OCI-LY1 (cell line): ENCODE measurements around the gene ALOX5AP.

Experiments used
- H2AFZ ChIP-seq: fragments of 200-600 bp; sonication (generic), shearing (Covaris generic); 2 replicates; pipeline ENCODE4 v1.6.0; 2014; ENCODE audit warnings: antibody characterized with exemption, mild to moderate bottlenecking, low read length
- H3F3A ChIP-seq: fragments of 200-600 bp; sonication (generic), shearing (Covaris generic); 2 replicates; pipeline ENCODE4 v1.6.0; 2014; ENCODE audit warnings: mild to moderate bottlenecking, antibody characterized with exemption, low read length, moderate library complexity; ENCODE audit not compliant: insufficient read depth
- H3K27ac ChIP-seq: fragments of 200-600 bp; sonication (generic); 2 replicates; pipeline ENCODE4 v1.5.1; 2014; ENCODE audit warnings: low read length, mixed run types, mild to moderate bottlenecking, low read depth; ENCODE audit not compliant: poor library complexity, severe bottlenecking
- H3K27me3 ChIP-seq: fragments of 200-600 bp; sonication (generic); 2 replicates; pipeline ENCODE4 v1.6.0; 2014; ENCODE audit warnings: antibody characterized with exemption, mild to moderate bottlenecking, low read length, moderate library complexity; ENCODE audit not compliant: insufficient read depth
- H3K36me3 ChIP-seq: fragments of 200-600 bp; sonication (generic); 2 replicates; pipeline ENCODE4 v1.6.1; 2014; ENCODE audit warnings: mild to moderate bottlenecking, antibody characterized with exemption, low read length, moderate library complexity, mixed read lengths; ENCODE audit not compliant: insufficient read depth
- H3K4me1 ChIP-seq: fragments of 200-600 bp; sonication (generic); 2 replicates; pipeline ENCODE4 v1.5.1; 2014; ENCODE audit warnings: mild to moderate bottlenecking, low read length, moderate library complexity; ENCODE audit not compliant: insufficient read depth, severe bottlenecking
- H3K4me2 ChIP-seq: fragments of 200-600 bp; sonication (generic), shearing (Covaris generic); 2 replicates; pipeline ENCODE4 v1.6.1; 2014; ENCODE audit warnings: low read length
- H3K4me3 ChIP-seq: fragments of 200-600 bp; sonication (generic); 2 replicates; pipeline ENCODE4 v1.5.1; 2014; ENCODE audit warnings: low read length, low read depth, mild to moderate bottlenecking, mixed read lengths; ENCODE audit not compliant: poor library complexity, severe bottlenecking
- H3K79me2 ChIP-seq: fragments of 200-600 bp; shearing (Covaris generic); 2 replicates; pipeline ENCODE4 v1.6.1; 2016; ENCODE audit warnings: mixed run types, low read length, mixed read lengths; ENCODE audit not compliant: insufficient read depth
- H3K9ac ChIP-seq: fragments of 200-600 bp; sonication (generic), shearing (Covaris generic); 2 replicates; pipeline ENCODE4 v1.6.1; 2014; ENCODE audit warnings: mild to moderate bottlenecking, low read length, mixed read lengths
- H3K9me2 ChIP-seq: fragments of 200-600 bp; sonication (generic), shearing (Covaris generic); 2 replicates; pipeline ENCODE4 v1.6.1; 2014; ENCODE audit warnings: low read depth, mild to moderate bottlenecking, low read length, mixed read lengths
- H3K9me3 ChIP-seq: fragments of 200-600 bp; shearing (Covaris generic); 2 replicates; pipeline ENCODE4 v1.6.1; 2014; ENCODE audit warnings: low read length, mixed read lengths
- H4K20me1 ChIP-seq: fragments of 200-600 bp; sonication (generic), shearing (Covaris generic); 2 replicates; pipeline ENCODE4 v1.6.0; 2016; ENCODE audit warnings: mild to moderate bottlenecking, low read length; ENCODE audit not compliant: insufficient read depth
- EZH2 ChIP-seq: fragments of 200-600 bp; sonication (generic), shearing (Covaris generic); IDR thresholded peaks from 2 replicates; pipeline ENCODE4 v1.8.0; 2017; ENCODE audit warnings: borderline replicate concordance, mixed run types, mild to moderate bottlenecking, antibody characterized with exemption, low read length, moderate library complexity, mixed read lengths
- TF ChIP-seq, protein P1 (sequence below): fragments of 200-600 bp; sonication (generic), shearing (Covaris generic); IDR thresholded peaks from 2 replicates; pipeline ENCODE4 v1.5.1; 2017; ENCODE audit warnings: mild to moderate bottlenecking, antibody characterized with exemption, low read length, moderate library complexity, mixed read lengths

The ALOX5AP gene

DNA sequence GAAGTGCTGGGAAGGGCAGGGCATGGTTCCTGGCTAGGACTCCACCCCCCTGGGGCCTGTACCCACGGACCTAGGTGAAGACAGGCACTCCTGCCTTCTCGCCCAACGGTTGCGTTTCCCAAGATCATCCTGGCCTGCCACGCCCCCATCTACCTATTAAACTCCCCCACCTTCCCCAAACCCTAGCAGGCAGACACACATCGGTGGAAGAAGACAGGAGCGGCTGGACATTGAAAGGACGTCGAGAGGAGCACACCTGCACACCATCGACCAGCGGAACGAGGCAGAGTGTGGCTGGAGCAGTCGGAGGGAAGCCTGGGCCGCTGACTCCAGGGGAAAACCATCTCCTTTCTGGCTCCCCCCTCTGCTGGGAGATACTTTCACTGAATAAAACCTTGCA is 45.6 kb upstream of the ALOX5AP start:
- peak overlapping the region; percentile 77 for H3K4me2 ChIP-seq
- no peak overlapping the region for H3K27ac ChIP-seq
- H3K36me3 ChIP-seq: no peaks in the 10 kb centered on the region
- H3K9me2 ChIP-seq: no peaks in the 10 kb centered on the region
- no peaks in the 10 kb centered on the region for H3K9me3 ChIP-seq
- TF ChIP-seq, protein P1, sequence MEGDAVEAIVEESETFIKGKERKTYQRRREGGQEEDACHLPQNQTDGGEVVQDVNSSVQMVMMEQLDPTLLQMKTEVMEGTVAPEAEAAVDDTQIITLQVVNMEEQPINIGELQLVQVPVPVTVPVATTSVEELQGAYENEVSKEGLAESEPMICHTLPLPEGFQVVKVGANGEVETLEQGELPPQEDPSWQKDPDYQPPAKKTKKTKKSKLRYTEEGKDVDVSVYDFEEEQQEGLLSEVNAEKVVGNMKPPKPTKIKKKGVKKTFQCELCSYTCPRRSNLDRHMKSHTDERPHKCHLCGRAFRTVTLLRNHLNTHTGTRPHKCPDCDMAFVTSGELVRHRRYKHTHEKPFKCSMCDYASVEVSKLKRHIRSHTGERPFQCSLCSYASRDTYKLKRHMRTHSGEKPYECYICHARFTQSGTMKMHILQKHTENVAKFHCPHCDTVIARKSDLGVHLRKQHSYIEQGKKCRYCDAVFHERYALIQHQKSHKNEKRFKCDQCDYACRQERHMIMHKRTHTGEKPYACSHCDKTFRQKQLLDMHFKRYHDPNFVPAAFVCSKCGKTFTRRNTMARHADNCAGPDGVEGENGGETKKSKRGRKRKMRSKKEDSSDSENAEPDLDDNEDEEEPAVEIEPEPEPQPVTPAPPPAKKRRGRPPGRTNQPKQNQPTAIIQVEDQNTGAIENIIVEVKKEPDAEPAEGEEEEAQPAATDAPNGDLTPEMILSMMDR: no peak
- TF ChIP-seq EZH2: no peak
- H3K4me3 ChIP-seq: peak overlapping the region; percentile 52
- H3K27me3 ChIP-seq: no peaks in the 10 kb centered on the region
- no peak overlapping the region; the same call in 1 of the 2 replicates for H3K9ac ChIP-seq
- no peak overlapping the region for H2AFZ ChIP-seq
- no peaks in the 10 kb centered on the region for H3F3A ChIP-seq
- peaks cover 14% of the 10 kb centered on the region for H3K4me1 ChIP-seq
- no peaks in the 10 kb centered on the region for H4K20me1 ChIP-seq
- no peaks in the 10 kb centered on the region for H3K79me2 ChIP-seq

DNA sequence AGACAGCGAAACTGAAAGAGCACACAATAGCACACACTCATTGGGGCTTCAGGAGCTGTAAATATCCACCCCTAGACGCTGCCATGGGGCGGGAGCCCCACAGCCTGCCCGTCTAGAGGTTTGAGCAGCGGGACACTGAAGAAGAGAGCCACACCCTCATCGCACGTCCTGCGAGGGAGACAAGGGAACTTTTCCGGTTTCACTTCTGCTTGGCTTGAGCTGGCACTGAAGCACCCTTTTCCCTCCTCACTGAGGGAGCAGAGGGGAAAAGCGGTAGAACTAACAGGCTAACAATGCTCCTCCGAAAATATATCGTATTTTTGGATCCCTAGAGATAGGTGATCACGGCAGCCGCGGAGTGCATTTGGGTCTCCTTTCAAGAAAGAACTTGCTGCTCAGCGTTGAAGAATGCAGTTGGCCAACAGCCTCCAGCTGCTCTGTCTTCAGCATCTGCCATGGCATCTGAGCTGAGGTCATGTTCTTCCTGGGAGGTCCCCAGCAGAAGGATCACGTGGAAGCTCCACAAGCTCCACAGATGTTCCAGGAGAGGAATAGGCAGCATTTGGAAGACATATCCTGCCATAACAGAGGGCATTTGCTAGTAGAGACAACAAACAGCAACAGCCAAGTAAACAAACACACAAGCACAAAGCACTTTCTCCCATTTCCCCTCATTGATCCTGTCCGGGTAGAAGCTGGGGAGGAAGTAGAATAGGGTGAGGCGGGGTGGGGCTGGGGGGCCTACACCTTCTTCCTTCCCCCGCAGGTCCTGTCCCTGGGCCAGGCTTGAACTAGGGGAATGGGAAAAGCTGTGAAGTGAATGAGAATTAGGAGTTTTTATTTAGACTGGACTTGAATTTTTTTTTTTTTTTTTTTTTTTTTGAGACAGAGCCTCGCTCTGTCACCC is 44.8 kb upstream of the ALOX5AP start:
- Histone ChIP-seq H3K27ac (no peak overlapping the region), H3K79me2 (no peaks in the 10 kb centered on the region), H3K36me3 (no peaks in the 10 kb centered on the region), H4K20me1 (no peaks in the 10 kb centered on the region), H3K9me2 (no peaks in the 10 kb centered on the region), H2AFZ (peak overlapping the region; percentile 8; the same call in 1 of the 2 replicates), H3K9ac (peak overlapping the region; percentile 15; the same call in 1 of the 2 replicates), H3K9me3 (no peaks in the 10 kb centered on the region), H3F3A (no peaks in the 10 kb centered on the region), H3K4me1 (peaks cover 14% of the 10 kb centered on the region), H3K4me2 (peak overlapping the region; percentile 77), H3K27me3 (no peaks in the 10 kb centered on the region), H3K4me3 (peak overlapping the region; percentile 52)
- TF ChIP-seq EZH2: no peak
- TF ChIP-seq, protein P1: no peak

DNA sequence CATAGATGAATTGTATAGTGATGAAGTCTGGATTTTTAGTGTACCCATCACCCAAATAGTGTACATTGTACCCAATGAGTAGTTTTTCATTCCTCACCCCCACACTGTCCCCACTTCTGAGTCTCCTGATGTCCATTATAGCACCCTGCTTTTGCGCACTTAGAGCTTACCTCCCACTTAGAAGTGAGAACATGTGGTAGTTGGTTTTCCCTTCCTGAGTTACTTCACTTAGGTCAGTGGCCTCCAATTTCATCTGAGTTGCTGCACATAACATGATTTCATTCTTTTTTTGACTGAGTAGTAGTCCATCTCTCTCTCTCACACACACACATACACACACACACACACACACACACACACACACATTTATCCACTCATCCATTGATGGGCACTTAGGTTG is 43.2 kb upstream of the ALOX5AP start:
- Histone ChIP-seq H3K9me3 (no peaks in the 10 kb centered on the region), H3K9me2 (no peaks in the 10 kb centered on the region), H3F3A (no peaks in the 10 kb centered on the region), H3K27me3 (0 out of 2 replicates have a peak, but pooled peaks cover 3% of the 10 kb centered on the region), H3K79me2 (no peaks in the 10 kb centered on the region), H3K9ac (no peak overlapping the region), H3K36me3 (no peaks in the 10 kb centered on the region), H3K4me3 (no peak overlapping the region), H3K4me2 (no peak overlapping the region), H2AFZ (no peak overlapping the region), H3K4me1 (peaks cover 14% of the 10 kb centered on the region), H4K20me1 (no peaks in the 10 kb centered on the region), H3K27ac (no peak overlapping the region)
- TF ChIP-seq, protein P1: no peak
- no peak for TF ChIP-seq EZH2
